ENCODE data around the gene PAX6. TPM values are rescaled to one million over a fixed set of nuclear protein-coding genes. Genes with fewer than 3 reads are reported as not detected.

PAX6 gene
- total and polyA plus RNA-seq, 9 of the 15 experiments (the other 6 are each of a cell fraction or from before 2014, with no cell fraction given), result 1.5 to 10.9 (median 5.3) TPM

GRCh38 chr11:31797190-31798056 is 13.7 kb downstream of the PAX6 start:
- no peak overlapping the region for H3K9ac ChIP-seq (ENCODE audit: insufficient read depth in 1 of 2, low read depth in 2 of 2, low read length in 2 of 2)
- ATAC-seq (no peak), DNase-seq (ENCODE audit: extremely low read depth in 1 of 4, low spot score in 3 of 4) (no peak), FAIRE-seq (no peak)
- no peak overlapping the region for H3K4me3 ChIP-seq
- no peaks in the 10 kb centered on the region for H3K9me1 ChIP-seq (ENCODE audit: control insufficient read depth, insufficient read depth, low read length)
- no peaks in the 10 kb centered on the region for H3K9me3 ChIP-seq (replicated peaks; ENCODE audit: control insufficient read depth, insufficient read depth, low read depth, low read length)
- no peak overlapping the region for H3K4me2 ChIP-seq (ENCODE audit: insufficient read depth, low read length)
- H4K20me1 ChIP-seq (replicated peaks; ENCODE audit: control insufficient read depth, insufficient read depth, low read length), result no peaks in the 10 kb centered on the region
- ChIA-PET CTCF (ENCODE audit: low intra/inter-chr PET ratio) (no interaction called here), POLR2A (no interaction called here)
- H3K36me3 ChIP-seq (ENCODE audit: control insufficient read depth, insufficient read depth, low read length), result no peaks in the 10 kb centered on the region
- H2AFZ ChIP-seq (ENCODE audit: low read depth, low read length), result no peak overlapping the region
- no peaks in the 10 kb centered on the region for H3K79me2 ChIP-seq (ENCODE audit: control insufficient read depth, insufficient read depth, low read length)
- WGBS (ENCODE audit: insufficient coverage, low coverage, missing lambda C conversion rate), result 50% methylated on average over 25 of the region's 31 CpGs
- H3K27me3 ChIP-seq (ENCODE audit: control insufficient read depth in 2 of 2, insufficient read depth in 2 of 2, low read length in 2 of 2), result peaks cover 0 to 21% of the 10 kb centered on the region in 2 experiments; a peak in 3 of 5 replicates
- H3K27ac ChIP-seq (ENCODE audit: extremely low read depth, low read depth, low read length), result no peak overlapping the region
- intact Hi-C loops (cut with micrococcal nuclease), result no loop called here
- no peaks in the 10 kb centered on the region; a peak in 1 of 5 replicates for H3K4me1 ChIP-seq (replicated peaks in 1 of 2; ENCODE audit: control insufficient read depth in 2 of 2, insufficient read depth in 2 of 2, low read length in 2 of 2)
- in situ Hi-C loops (cut with MboI), result no loop called here
- TF ChIP-seq PRDM10 (IDR thresholded peaks at IDR 0.05; ENCODE audit: partially characterized antibody), result no peak
- BruUV-seq (replicated peaks), result no TSS peak

Measured in K562 (cell line).